HEK293 (cell line): ENCODE data around the gene UVSSA.

Experiments
- KLF16 ChIP-seq: fragments of 450-650 bp; formaldehyde crosslinking; IDR thresholded peaks from 2 replicates; pipeline ENCODE4 v1.5.1; 2017; ENCODE audit warnings: missing biosample characterization, missing genetic modification characterization
- ZNF530 ChIP-seq: fragments of 450-650 bp; formaldehyde crosslinking; IDR thresholded peaks from 2 replicates; pipeline ENCODE4 v1.5.1; 2016; ENCODE audit warnings: low read depth, missing biosample characterization, missing genetic modification characterization
- TF ChIP-seq, protein P1 (sequence below): fragments of 450-650 bp; formaldehyde crosslinking; IDR thresholded peaks from 2 replicates; pipeline ENCODE4 v1.5.1; 2016; ENCODE audit warnings: missing biosample characterization, missing genetic modification characterization
- TF ChIP-seq, protein P2 (sequence below): fragments of 450-650 bp; formaldehyde crosslinking; IDR thresholded peaks from 2 replicates; pipeline ENCODE4 v1.5.1; 2016; ENCODE audit warnings: missing biosample characterization, missing genetic modification characterization
- TF ChIP-seq, protein P3 (sequence below): fragments of 450-650 bp; formaldehyde crosslinking; IDR thresholded peaks from 2 replicates; pipeline ENCODE4 v1.5.1; 2016; ENCODE audit warnings: missing biosample characterization, missing genetic modification characterization

DNA sequence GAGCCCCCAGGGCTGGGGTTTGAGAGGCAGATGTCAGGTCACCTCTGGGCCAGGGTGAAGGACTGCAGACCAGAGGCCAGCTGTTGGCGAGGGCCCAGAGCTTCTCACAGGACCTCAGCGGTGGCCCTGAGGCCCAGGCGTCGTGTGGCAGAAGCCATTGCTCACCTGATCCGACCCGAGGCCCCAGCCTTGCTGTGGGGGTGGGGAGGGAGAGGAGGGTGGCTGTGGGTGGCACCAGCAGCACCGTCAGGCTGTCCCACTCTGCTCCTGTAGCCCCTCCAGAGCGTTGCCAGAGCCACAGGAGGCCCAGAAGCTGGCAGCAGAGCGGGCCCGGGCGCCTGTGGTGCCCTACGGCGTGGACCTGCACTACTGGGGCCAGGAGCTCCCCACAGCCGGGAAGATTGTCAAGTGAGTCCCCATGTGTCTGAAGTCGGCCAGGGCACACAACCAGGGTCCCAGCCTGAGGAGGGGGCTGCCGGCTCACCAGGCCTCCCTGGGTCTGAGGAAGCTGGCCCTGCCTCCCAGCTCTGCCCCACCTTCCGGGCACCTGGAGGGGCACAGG lies 28.8 kb downstream of the UVSSA start:
- TF ChIP-seq KLF16 (tag by site-specific recombination) = no peak
- TF ChIP-seq, protein P1, sequence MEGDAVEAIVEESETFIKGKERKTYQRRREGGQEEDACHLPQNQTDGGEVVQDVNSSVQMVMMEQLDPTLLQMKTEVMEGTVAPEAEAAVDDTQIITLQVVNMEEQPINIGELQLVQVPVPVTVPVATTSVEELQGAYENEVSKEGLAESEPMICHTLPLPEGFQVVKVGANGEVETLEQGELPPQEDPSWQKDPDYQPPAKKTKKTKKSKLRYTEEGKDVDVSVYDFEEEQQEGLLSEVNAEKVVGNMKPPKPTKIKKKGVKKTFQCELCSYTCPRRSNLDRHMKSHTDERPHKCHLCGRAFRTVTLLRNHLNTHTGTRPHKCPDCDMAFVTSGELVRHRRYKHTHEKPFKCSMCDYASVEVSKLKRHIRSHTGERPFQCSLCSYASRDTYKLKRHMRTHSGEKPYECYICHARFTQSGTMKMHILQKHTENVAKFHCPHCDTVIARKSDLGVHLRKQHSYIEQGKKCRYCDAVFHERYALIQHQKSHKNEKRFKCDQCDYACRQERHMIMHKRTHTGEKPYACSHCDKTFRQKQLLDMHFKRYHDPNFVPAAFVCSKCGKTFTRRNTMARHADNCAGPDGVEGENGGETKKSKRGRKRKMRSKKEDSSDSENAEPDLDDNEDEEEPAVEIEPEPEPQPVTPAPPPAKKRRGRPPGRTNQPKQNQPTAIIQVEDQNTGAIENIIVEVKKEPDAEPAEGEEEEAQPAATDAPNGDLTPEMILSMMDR (tag by site-specific recombination) = no peak
- TF ChIP-seq, protein P2, sequence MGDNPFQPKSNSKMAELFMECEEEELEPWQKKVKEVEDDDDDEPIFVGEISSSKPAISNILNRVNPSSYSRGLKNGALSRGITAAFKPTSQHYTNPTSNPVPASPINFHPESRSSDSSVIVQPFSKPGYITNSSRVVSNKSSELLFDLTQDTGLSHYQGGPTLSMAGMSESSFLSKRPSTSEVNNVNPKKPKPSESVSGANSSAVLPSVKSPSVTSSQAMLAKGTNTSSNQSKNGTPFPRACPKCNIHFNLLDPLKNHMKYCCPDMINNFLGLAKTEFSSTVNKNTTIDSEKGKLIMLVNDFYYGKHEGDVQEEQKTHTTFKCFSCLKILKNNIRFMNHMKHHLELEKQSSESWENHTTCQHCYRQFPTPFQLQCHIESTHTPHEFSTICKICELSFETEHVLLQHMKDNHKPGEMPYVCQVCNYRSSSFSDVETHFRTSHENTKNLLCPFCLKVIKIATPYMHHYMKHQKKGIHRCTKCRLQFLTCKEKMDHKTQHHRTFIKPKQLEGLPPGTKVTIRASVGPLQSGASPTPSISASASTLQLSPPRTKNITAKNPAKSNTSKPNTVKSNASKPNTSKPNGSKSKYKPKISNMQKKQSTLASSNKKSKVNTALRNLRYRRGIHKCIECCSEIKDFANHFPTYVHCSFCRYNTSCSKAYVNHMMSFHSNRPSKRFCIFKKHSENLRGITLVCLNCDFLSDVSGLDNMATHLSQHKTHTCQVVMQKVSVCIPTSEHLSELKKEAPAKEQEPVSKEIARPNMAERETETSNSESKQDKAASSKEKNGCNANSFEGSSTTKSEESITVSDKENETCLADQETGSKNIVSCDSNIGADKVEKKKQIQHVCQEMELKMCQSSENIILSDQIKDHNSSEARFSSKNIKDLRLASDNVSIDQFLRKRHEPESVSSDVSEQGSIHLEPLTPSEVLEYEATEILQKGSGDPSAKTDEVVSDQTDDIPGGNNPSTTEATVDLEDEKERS = no peak
- no peak for TF ChIP-seq ZNF530 (tag by site-specific recombination)
- TF ChIP-seq, protein P3, sequence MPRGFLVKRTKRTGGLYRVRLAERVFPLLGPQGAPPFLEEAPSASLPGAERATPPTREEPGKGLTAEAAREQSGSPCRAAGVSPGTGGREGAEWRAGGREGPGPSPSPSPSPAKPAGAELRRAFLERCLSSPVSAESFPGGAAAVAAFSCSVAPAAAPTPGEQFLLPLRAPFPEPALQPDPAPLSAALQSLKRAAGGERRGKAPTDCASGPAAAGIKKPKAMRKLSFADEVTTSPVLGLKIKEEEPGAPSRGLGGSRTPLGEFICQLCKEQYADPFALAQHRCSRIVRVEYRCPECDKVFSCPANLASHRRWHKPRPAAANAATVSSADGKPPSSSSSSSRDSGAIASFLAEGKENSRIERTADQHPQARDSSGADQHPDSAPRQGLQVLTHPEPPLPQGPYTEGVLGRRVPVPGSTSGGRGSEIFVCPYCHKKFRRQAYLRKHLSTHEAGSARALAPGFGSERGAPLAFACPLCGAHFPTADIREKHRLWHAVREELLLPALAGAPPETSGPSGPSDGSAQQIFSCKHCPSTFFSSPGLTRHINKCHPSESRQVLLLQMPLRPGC (tag by site-specific recombination) = no peak
